ENCODE data around the gene DCANP1.

DCANP1 gene

GRCh38 chr5:135423846-135424168 lies 23.3 kb downstream of the DCANP1 start:
- H3K4me3 ChIP-seq (replicated peaks; ENCODE audit: low read depth, low read length), result no peak overlapping the region
- DNase-seq (ENCODE audit: extremely low read depth, low read depth), result no peak
- TF ChIP-seq CTCF (IDR thresholded peaks at IDR 0.05; ENCODE audit: low read depth, low read length, missing control alignments), result no peak

- H3K4me3 ChIP-seq (replicated peaks; ENCODE audit: low read depth, low read length), result no peak overlapping the region
- no peak for DNase-seq (ENCODE audit: extremely low read depth, low read depth)
- TF ChIP-seq CTCF (IDR thresholded peaks at IDR 0.05; ENCODE audit: low read depth, low read length, missing control alignments), result no peak
Measured at GRCh38 chr5:135423146-135423845, 23.9 kb downstream of the DCANP1 start.

- no peak for TF ChIP-seq CTCF (IDR thresholded peaks at IDR 0.05; ENCODE audit: low read depth, low read length, missing control alignments)
- H3K4me3 ChIP-seq (replicated peaks; ENCODE audit: low read depth, low read length), result no peak overlapping the region
- DNase-seq (ENCODE audit: extremely low read depth, low read depth), result no peak
Measured at GRCh38 chr5:135422419-135422818, 24.7 kb downstream of the DCANP1 start.

GRCh38 chr5:135417083-135417482 lies 30.1 kb downstream of the DCANP1 start:
- H3K4me3 ChIP-seq (replicated peaks; ENCODE audit: low read depth, low read length), result no peak overlapping the region
- TF ChIP-seq CTCF (IDR thresholded peaks at IDR 0.05; ENCODE audit: low read depth, low read length, missing control alignments), result no peak
- DNase-seq (ENCODE audit: extremely low read depth, low read depth), result no peak

GRCh38 chr5:135405082-135405481 lies 42.1 kb downstream of the DCANP1 start:
- H3K4me3 ChIP-seq (replicated peaks; ENCODE audit: low read depth, low read length), result no peak overlapping the region
- no peak for TF ChIP-seq CTCF (IDR thresholded peaks at IDR 0.05; ENCODE audit: low read depth, low read length, missing control alignments)
- DNase-seq (ENCODE audit: extremely low read depth, low read depth), result no peak

- no peak for TF ChIP-seq CTCF (IDR thresholded peaks at IDR 0.05; ENCODE audit: low read depth, low read length, missing control alignments)
Measured at GRCh38 chr5:135402031-135402430, 45.1 kb downstream of the DCANP1 start.

GRCh38 chr5:135400866-135401265 lies 46.3 kb downstream of the DCANP1 start:
- TF ChIP-seq CTCF (IDR thresholded peaks at IDR 0.05; ENCODE audit: low read depth, low read length, missing control alignments), result no peak
- DNase-seq (ENCODE audit: extremely low read depth, low read depth), result no peak
- H3K4me3 ChIP-seq (replicated peaks; ENCODE audit: low read depth, low read length), result no peak overlapping the region

More at GRCh38 chr5:135402031-135402430, 45.1 kb downstream of the DCANP1 start:
- no peak for DNase-seq (ENCODE audit: extremely low read depth, low read depth)
- no peak overlapping the region for H3K4me3 ChIP-seq (replicated peaks; ENCODE audit: low read depth, low read length)

All from HFF-Myc (cell line).